Upper lobe of left lung (tissue), 6 donors: ENCODE results near the gene HYAL1. TPM values are rescaled to one million over a fixed set of nuclear protein-coding genes. Genes with fewer than 3 reads are reported as not detected.

Experiments used
- ATAC-seq, 2 donors: fragments of 200-7000 bp; cut with Tn5 transposase; one replicate each; pipeline ENCODE4 v1.9.1; 2022; ENCODE audit warnings: mild to moderate bottlenecking in 2 of 2, moderate library complexity in 2 of 2; ENCODE audit not compliant: low FRiP score in 2 of 2
- DNase-seq, 2 donors: peaks; one replicate each; pipeline ENCODE4 v3.0.0-alpha.2; 2019 to 2020
- H3K27ac ChIP-seq, 4 donors: fragments of 200-600 bp; sonication (generic); one replicate each; pipeline ENCODE4 v1.5.1; 2016 to 2019
- H3K27me3 ChIP-seq, 4 donors: fragments of 200-600 bp; sonication (generic); one replicate each; pipeline ENCODE4 v1.5.1; 2017 to 2019
- H3K36me3 ChIP-seq, 4 donors: fragments of 200-600 bp; sonication (generic); one replicate each; pipeline ENCODE4 v1.5.1; 2016 to 2019
- H3K4me1 ChIP-seq, 4 donors: fragments of 200-600 bp; sonication (generic); one replicate each; pipeline ENCODE4 v1.5.1; 2018 to 2019
- H3K4me3 ChIP-seq, 4 donors: fragments of 200-600 bp; sonication (generic); one replicate each; pipeline ENCODE4 v1.5.1; 2017 to 2019; ENCODE audit warnings: mild to moderate bottlenecking in 2 of 4, moderate library complexity in 1 of 4
- H3K9me3 ChIP-seq, 4 donors: fragments of 200-600 bp; sonication (generic); one replicate each; pipeline ENCODE4 v1.5.1; 2018 to 2019
- EP300 ChIP-seq, 4 donors: sonication (generic); formaldehyde crosslinking; IDR thresholded peaks; one replicate each; pipeline ENCODE4 v1.5.1; 2017; ENCODE audit warnings: antibody characterized with exemption in 4 of 4, control low read depth in 2 of 4
- POLR2A ChIP-seq, 4 donors: fragments of 450-650 bp; IDR thresholded peaks; one replicate each; pipeline ENCODE4 v1.5.1; 2016 to 2017; ENCODE audit warnings: antibody characterized with exemption in 4 of 4, mild to moderate bottlenecking in 2 of 4
- POLR2AphosphoS5 ChIP-seq, 2 donors: sonication (generic); formaldehyde crosslinking; IDR thresholded peaks; one replicate each; pipeline ENCODE4 v1.5.1; 2017; ENCODE audit warnings: antibody characterized with exemption in 2 of 2
- WGBS, 2 donors: methylation state at CpG; one replicate each; pipeline ENCODE4 v1.1.5; 2017 to 2018; 5-methylcytosine and 5-hydroxymethylcytosine counted together
- total RNA-seq, 6 donors: library from RNA; depleted of rRNA in 4 of 6; stranded (reverse); fragments of >200 nt in 4 of 6; gene quantifications; one replicate each; pipeline versions ENCODE4 v1.1.0 to v1.2.1, GENCODE V29; 2016 to 2021
- TF ChIP-seq, protein P1 (sequence below), 6 experiments: fragments of 450-650 bp in 4 of 6; fragments of 200-600 bp in 2 of 6; sonication (generic) in 2 of 6; IDR thresholded peaks; one replicate each; pipeline ENCODE4 v1.5.1; 2016 to 2019; ENCODE audit warnings: antibody characterized with exemption in 6 of 6
- donor health status: DM: no; HTN: no; CAD: no; lungs with moderate emphysema.
- donor health status: DM: no; HTN: yes; CAD: no; lungs with severe emphysema.

Gene HYAL1
- total RNA-seq, 6 donors from 2014 or later = 22.0 to 99.1 (median 63.0) TPM

DNA sequence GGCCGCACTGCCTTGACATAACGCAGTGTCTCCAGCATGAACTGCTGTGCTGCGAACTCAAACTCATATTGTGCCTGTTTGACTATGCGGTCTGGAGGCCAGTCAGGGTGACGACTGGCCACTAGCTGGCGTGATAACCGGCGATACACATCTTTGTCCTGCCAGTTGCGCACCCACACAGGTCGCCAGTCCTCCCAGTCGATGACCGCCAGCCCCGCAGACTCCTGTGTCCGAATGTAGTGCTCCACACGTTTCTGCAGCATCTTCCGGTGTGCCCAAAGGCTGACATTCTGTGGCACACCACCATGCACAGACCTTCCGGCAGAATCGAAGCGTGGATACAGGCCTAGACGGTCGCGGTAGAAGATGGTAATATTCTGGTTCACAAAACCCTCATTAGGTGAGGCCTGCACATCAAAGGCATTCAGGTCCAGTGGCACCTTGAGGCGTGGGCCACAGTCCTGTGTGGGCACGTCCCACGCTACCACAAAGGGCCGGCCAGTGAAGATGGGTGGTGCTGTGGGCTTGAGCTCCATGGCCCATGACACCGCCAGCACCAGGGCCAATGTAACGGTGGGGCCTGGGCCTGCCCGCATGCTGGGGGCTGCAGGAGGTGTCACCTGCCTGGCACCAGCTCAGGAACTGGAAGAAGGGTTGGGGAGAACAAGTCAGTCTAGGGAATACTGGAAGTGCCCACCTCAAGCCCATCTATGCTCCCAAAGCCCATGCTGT is 16.7 kb upstream of the HYAL1 start:
- peak overlapping the region; percentile 94 to 97 (median 95) for H3K27ac ChIP-seq
- peaks cover 13 to 65% (median 32%) of the 10 kb centered on the region in 4 donors for H3K36me3 ChIP-seq
- no peaks in the 10 kb centered on the region for H3K9me3 ChIP-seq
- H3K4me3 ChIP-seq = peak overlapping the region; percentile 65 to 96 (median 74)
- TF ChIP-seq POLR2AphosphoS5 (IDR thresholded peaks at IDR 0.05) (no peak), POLR2A (IDR thresholded peaks at IDR 0.05) (no peak), EP300 (IDR thresholded peaks at IDR 0.05) (no peak)
- TF ChIP-seq, protein P1, sequence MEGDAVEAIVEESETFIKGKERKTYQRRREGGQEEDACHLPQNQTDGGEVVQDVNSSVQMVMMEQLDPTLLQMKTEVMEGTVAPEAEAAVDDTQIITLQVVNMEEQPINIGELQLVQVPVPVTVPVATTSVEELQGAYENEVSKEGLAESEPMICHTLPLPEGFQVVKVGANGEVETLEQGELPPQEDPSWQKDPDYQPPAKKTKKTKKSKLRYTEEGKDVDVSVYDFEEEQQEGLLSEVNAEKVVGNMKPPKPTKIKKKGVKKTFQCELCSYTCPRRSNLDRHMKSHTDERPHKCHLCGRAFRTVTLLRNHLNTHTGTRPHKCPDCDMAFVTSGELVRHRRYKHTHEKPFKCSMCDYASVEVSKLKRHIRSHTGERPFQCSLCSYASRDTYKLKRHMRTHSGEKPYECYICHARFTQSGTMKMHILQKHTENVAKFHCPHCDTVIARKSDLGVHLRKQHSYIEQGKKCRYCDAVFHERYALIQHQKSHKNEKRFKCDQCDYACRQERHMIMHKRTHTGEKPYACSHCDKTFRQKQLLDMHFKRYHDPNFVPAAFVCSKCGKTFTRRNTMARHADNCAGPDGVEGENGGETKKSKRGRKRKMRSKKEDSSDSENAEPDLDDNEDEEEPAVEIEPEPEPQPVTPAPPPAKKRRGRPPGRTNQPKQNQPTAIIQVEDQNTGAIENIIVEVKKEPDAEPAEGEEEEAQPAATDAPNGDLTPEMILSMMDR (IDR thresholded peaks at IDR 0.05) = no peak
- H3K27me3 ChIP-seq = no peaks in the 10 kb centered on the region
- ATAC-seq = no peak
- 60 to 66% methylated on average over 1 to 29 of the region's 29 CpGs for WGBS, 2 donors
- peak in 1 of 2 donors; percentile 65 for DNase-seq
- peaks cover 83 to 90% (median 86%) of the 10 kb centered on the region in 4 donors for H3K4me1 ChIP-seq

DNA sequence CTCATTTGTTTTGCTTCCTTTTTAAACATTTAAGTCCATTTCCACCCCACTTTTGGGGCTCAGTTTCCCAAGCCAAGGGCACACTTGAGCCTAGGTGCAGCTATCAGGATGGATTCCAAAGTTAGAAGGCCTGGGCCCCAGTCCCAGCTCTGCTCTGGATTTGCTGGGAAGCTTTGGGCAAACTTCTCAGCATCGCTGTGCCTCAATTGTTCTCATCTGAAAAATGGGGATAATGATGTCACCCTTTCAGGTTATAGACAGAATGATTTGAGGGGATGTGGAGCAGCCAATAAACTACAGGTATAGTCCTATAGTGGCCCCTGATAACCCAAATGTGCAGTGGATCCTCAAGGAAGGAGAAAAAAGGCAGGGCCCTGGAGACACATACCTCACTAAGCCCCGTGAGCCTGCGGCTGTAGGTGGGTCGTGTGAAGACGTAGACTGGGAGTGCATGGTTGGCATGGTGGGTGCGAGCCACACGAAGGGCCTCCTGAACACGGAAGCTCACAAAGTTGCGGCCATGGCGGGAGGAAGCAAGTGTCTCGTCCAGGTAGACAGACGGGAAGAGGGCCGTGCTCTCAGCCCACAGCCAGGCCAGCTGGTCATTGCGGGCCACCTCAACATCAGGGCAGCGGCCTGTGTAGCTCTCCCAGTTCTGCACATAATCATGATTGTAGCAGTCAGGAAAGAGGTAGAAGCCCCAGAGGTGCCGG is 16.0 kb upstream of the HYAL1 start:
- H3K4me3 ChIP-seq = peak overlapping the region; percentile 65 to 96 (median 74)
- TF ChIP-seq EP300 (IDR thresholded peaks at IDR 0.05) (no peak), POLR2A (IDR thresholded peaks at IDR 0.05) (peak in 1 of 4 donors; percentile 27)
- DNase-seq (peak in 1 of 2 donors; percentile 41), ATAC-seq (no peak)
- H3K27me3 ChIP-seq = no peaks in the 10 kb centered on the region
- peaks cover 83 to 90% (median 86%) of the 10 kb centered on the region in 4 donors for H3K4me1 ChIP-seq
- no peaks in the 10 kb centered on the region for H3K9me3 ChIP-seq
- H3K36me3 ChIP-seq = peaks cover 13 to 67% (median 30%) of the 10 kb centered on the region in 4 donors
- WGBS, 2 donors = 62 to 81% methylated on average over 14 to 16 of the region's 16 CpGs
- peak overlapping the region; percentile 94 to 97 (median 95) for H3K27ac ChIP-seq

DNA sequence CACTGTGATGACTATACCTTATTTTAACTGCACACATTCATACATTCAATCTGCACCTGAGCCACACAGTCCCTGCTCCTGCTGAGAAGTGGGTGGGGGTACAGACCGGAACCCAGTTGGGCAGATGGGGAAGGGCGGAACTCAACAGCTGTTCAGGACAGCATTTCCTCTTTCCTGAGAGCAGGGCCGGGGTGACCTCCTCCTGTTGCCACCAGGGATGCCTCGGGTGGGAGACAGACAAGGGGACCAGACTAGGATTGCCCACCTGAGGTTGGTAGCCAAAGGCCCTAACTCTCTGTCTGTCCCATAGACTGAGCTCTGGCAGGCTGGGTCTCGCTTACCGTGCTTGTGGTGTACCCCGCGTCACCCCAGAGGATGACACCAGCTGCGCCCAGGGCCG is 15.2 kb upstream of the HYAL1 start:
- H3K27ac ChIP-seq = peak overlapping the region; percentile 94 to 97 (median 95)
- 41 to 62% methylated on average over 7 to 10 of the region's 10 CpGs for WGBS, 2 donors
- DNase-seq (no peak), ATAC-seq (no peak)
- H3K36me3 ChIP-seq = peaks cover 13 to 69% (median 30%) of the 10 kb centered on the region in 4 donors
- TF ChIP-seq POLR2AphosphoS5 (IDR thresholded peaks at IDR 0.05) = peak in 1 of 2 donors; percentile 64
- TF ChIP-seq EP300 (IDR thresholded peaks at IDR 0.05) = no peak
- H3K9me3 ChIP-seq = no peaks in the 10 kb centered on the region
- H3K4me1 ChIP-seq = peaks cover 75 to 89% (median 88%) of the 10 kb centered on the region in 4 donors
- peak overlapping the region; percentile 65 to 96 (median 74) for H3K4me3 ChIP-seq
- no peaks in the 10 kb centered on the region for H3K27me3 ChIP-seq

DNA sequence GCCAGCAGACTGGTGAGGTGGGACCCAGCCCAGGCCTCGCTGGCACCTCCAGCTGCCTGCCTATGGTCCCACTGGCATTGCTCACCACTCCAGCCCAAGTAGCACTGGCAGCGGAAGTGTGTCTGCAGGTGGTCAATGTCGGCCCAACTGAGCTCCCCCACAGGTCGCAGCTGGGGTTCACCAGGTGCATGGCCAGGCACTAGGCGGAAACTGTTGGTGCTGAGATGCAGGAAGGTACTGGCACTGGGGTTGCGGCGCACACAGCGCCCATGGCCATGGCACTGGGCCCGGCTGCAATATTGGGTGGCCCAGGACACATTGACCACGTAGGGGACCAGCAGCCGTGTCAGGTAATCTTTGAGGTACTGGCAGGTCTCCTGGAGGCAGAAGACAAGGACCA is 14.8 kb upstream of the HYAL1 start:
- Histone ChIP-seq H3K36me3 (peaks cover 13 to 69% (median 30%) of the 10 kb centered on the region in 4 donors), H3K27me3 (no peaks in the 10 kb centered on the region), H3K4me1 (peaks cover 77 to 89% (median 88%) of the 10 kb centered on the region in 4 donors), H3K27ac (peak overlapping the region; percentile 94 to 97 (median 95)), H3K4me3 (peak overlapping the region; percentile 48 to 96 (median 72)), H3K9me3 (no peaks in the 10 kb centered on the region)
- 69% methylated on average over 9 of the region's 11 CpGs; no CpG with 5 or more reads in 1 of the 2 donors for WGBS, 2 donors
- ATAC-seq (no peak), DNase-seq (peak in 1 of 2 donors; percentile 72)
- no peak for TF ChIP-seq POLR2AphosphoS5 (IDR thresholded peaks at IDR 0.05)
- TF ChIP-seq POLR2A (IDR thresholded peaks at IDR 0.05) = no peak
- TF ChIP-seq, protein P1 (IDR thresholded peaks at IDR 0.05) = no peak
- TF ChIP-seq EP300 (IDR thresholded peaks at IDR 0.05) = no peak

DNA sequence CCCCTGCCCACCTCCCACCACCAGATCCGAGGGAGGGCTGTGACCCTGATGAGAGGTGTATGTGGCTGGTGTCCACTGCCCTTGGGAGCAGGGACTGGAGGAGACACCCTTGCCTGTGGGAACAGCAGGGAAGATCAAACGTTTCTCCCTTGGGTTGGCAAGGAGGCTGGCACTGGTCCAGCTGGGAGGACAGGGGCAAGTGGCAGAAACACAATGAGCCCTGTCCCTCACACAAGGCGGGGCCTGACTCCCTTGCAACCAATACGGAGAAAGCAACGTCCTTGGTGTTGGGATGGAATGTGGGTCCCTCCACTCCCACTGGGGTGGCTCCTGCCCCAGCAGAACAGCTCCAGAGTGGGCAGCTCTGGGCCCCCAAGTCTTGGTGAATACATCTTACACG is 13.9 kb upstream of the HYAL1 start:
- no peak for ATAC-seq
- H3K36me3 ChIP-seq = peaks cover 13 to 69% (median 30%) of the 10 kb centered on the region in 4 donors

More for the DNA sequence above, 13.9 kb upstream of the HYAL1 start:
- WGBS, 2 donors = 53 to 90% methylated on average over 2 to 6 of the region's 6 CpGs
- H3K27me3 ChIP-seq = no peaks in the 10 kb centered on the region
- H3K4me3 ChIP-seq = peak overlapping the region in 3 of 4 donors; percentile 65 to 96 (median 79)
- peak overlapping the region; percentile 94 to 97 (median 95) for H3K27ac ChIP-seq
- H3K9me3 ChIP-seq = no peaks in the 10 kb centered on the region
- peaks cover 70 to 82% (median 81%) of the 10 kb centered on the region in 4 donors for H3K4me1 ChIP-seq
- TF ChIP-seq EP300 (IDR thresholded peaks at IDR 0.05) (no peak), POLR2AphosphoS5 (IDR thresholded peaks at IDR 0.05) (no peak), POLR2A (IDR thresholded peaks at IDR 0.05) (no peak)
- TF ChIP-seq, protein P1 (IDR thresholded peaks at IDR 0.05) = no peak
- no peak for DNase-seq
